Activated CD4-positive, alpha-beta T cell treated with anti-CD3 and anti-CD28 coated beads, Interleukin-2, amount 50 U/mL, for 16 hours (primary cell): ENCODE data around the gene STAU1.
"Not testable (repeated sequence)": the region's sequence is repeated elsewhere in the genome, so short reads cannot be mapped to it uniquely, and the experiment has no call there.

Experiments used
- DNase-seq: peaks from one replicate; pipeline ENCODE4 v3.0.0-alpha.2; 2020

The STAU1 gene

DNA sequence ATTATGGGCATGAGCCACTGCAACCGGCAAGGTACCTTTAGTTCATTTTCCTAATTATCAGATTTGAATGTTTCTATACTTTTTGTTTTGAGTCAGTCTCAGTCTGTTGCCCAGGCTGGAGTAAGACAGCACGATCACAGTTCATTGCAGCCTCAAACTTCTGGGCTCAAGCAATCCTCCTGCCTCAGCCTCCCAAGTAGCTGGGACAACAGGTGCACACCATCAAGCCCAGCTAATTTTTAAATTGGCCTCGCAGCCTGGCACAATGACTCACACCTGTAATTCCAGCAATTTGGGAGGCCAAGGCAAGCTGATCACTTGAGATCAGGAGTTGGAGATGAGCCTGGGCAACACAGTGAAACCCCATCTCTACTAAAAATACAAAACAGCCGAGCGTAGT is 24.4 kb downstream of the STAU1 start:
- no peak for DNase-seq

DNA sequence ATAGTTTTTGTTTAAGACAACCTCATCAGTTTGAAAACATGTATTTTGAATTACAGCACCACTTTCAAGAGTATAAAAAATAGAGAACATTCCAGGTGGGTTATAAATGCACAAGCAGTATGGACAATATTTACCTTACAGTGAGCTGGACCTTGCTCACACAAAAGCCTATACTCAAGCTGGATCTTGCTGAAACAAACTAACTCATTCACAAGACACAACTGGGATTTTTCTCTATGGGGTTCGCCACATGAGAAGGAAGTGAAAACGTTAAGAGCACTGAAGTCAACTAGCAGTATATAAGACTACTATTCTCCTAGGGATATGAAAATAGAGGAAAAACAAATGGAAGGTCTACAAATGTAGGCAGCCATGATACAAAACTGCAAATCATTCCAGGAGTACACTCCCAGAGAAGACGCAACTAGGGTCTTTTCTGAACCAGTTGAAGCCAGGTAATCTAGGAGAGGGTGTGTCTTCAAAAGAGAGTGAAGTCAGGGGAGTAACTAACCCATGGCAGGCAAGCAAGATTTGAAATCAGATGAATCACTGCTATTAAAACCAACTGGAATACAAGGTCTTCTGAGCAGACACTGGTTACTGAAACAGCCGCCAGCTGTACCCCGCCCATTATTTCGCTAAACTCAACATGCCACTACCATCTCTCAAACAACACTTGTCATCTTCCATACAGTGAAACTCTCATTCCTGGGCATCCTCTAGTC is 26.5 kb downstream of the STAU1 start:
- no peak for DNase-seq

DNA sequence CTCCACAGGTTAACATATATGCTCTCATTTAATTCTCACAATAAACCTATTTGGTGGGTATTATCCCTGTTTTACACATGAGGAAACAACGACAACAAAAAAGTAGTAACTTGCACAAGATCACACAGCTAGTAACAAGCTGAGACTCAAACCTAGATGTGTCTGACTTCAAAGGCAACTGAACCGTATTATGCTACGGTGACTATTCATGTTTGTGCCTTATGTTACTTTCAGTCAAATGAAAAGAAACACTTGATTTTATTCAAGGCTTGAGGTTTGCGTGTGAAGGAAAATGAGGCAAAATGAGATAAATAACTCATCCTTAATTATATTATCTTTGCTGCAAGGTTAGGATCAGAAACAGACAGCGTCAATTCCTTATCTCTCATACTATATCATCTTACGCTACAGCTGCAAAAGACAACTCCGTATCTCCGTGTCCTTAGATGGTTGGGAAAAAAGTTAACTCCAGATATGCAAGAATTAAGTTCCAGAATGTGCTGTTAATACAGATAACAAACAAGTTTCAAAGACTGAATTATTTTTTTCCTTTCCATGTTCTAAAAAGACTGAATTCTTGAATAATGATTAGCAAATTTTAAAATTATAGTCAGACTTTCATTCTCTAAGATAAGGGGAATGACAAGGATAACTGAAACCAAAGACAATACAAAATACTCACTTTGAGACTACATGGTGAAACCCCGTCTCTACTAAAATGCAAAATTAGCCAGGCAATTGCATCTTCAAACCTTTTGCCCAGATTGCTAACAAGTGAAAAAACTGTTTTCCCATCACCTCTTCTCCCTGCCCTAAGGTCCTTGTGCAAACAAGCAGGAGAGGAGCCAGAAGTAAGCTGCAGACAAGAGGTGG is 27.8 kb downstream of the STAU1 start:
- peak; percentile 53 for DNase-seq

DNA sequence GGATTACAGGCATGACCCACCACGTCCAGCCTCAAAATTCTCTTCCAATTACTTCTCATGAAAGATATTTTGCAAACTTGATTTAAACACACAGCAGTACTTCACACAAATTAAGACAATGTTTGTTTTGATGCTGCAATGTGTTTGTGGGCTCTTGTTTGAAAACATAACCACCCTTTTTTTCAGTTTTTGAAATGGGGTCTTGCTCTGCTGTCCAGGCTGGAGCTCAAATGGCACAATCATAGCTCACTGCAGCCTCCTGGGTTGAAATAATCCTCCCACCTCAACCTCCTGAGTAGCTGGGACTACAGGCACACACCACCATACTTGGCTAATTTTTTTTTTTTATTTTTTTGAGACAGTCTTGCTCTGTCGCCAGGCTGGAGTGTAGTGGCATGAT is 31.0 kb downstream of the STAU1 start:
- no peak for DNase-seq

DNA sequence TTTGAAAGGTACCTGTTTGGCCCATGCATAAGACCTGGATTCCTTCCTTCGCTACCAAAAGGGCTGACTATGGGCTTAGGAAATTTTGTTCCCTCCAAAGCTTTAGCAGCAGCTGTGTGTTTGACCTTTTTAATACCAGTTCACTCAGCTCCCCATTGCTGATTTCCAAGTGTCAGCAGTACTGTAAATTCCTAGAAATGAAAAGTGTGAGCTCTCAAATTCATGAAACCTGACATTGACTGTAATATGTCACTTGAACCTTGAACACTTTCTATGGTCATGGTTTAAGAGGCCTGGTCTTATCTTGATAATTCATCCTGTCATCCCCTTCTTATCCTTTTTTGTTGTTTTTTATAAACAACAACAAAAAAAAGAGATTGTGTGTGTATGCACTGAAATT is 31.7 kb downstream of the STAU1 start:
- no peak for DNase-seq

DNA sequence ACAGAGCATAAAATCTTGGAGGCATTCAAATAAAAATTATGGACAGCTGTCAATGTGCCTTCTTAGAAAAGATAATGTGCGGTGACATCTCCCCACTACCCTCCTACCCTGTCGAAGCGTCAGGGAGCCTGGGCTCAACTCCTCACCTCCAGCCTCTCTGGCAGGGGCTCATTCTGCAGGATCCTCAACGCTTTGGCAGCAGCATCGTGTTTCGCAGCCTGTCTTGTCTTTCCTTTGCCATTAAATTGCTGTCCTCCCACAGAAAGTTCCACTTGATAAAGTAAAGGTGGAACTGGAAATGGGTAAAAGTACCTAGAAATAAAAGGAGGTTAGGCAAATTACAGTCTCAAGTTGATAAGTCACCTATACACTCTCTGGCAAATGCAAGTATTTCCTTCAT is 36.7 kb downstream of the STAU1 start:
- DNase-seq, result no peak

DNA sequence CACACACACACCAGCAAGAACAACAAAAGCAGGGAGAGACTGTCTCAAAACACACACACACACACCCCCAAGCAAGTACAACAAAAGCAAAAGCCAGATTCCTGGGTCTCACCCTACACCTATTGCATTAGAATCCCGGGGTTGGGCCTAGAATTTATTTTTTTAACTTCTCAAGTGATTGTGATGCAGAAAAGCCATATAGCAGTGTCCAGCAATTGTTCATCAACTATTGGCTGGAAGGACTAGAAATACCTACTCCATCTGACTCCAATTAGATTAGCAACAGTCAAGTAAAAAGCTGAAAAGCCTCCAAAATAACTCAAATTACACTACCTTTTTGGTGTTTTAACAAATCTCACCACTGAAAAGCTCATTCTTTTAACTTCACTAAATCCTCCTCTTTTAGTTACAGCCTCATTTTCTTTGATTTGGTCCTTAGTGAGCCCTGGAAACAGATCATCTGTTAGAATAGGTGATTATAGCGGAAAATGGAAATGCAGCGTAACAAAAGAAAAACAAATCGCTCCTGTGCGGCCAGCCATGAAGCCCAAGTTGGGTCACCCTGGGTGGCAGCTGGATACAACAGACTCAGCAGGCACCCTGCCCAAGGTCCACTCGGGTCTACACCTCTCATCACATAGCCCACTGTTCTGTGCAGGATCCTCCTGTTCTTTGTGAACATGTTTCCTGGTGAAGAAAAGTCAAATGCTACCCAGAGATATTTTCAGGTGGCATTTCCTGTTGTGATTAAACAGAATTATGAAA is 38.7 kb downstream of the STAU1 start:
- no peak for DNase-seq

DNA sequence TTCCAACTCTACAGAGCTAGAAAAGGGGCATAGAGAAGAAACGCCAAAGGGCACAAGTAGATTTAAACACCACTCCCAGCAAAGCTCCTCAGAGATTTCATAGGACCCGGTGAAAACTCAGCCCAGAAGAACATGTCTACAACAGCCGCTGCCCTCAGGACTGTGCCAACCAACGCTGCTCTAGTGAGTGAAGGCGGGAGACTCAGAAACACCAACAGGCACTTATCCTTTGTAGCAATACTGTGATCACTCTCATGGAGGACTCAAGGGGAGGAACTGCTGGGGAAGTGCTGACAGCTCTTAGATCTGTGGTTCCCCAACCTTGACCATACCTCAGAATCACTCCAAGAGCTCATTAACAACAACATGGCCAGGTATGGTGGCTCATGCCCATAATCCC is 39.5 kb downstream of the STAU1 start:
- no peak for DNase-seq

DNA sequence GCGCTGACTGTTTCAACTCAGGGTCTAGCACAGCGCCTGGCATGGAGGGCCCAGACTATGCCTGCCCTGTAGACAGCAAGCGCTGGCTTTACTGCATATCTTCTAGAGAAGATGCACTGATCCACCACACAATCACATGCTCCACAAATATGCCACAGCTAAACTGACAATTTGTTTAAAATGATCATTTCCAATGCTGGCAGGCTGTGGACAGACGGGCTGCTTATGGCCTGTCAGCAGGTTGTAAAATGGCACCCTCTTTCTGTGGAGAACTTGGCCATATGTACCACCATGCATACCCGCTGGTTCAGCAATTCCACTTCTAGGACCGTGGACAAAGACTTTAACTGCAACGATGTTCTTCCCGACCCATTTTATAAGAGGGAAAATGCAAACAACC is 40.8 kb downstream of the STAU1 start:
- DNase-seq, result no peak

GRCh38 chr20:49146442-49147225 is 41.5 kb downstream of the STAU1 start:
- DNase-seq, result no peak

DNA sequence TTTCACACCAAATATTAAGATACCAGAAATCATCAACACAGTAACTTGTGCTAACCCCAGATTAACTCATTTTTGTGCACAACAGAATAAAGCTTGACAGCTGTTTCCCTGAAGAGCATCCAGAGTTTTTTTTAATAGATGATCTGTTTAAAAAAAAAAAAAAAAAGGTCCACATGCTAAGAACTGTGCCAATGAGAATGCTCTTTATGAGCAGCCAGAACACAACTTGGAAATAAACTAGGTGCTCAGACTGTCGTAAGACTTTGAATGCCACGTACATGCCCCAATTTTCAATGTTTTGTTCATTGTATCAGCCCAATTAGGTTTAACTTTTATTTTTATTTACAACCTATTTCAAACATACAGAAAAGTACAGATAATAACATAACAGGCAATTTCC is 47.3 kb downstream of the STAU1 start:
- no peak for DNase-seq

GRCh38 chr20:49140411-49140810 is 47.7 kb downstream of the STAU1 start:
- no peak for DNase-seq

DNA sequence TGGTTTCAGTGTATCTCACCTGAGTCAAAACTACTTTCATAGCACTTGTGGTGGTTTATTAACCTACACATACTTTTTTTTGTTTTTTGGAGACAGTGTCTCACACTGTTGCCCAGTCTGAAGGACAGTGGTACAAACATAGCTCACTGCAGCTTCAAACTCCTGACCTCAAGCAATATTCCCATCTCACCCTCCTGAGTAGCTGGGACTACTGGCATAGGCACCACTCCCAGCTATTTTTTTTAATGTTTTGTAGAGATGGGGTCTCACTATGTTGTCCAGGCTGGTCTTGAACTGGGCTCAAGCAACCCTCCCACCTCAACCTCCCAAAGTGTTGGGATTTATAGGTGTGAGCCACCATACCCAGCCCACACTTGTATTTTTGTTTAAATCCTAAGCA is 49.7 kb downstream of the STAU1 start:
- no peak for DNase-seq

- DNase-seq, result no peak
Measured at GRCh38 chr20:49136817-49137571, 51.1 kb downstream of the STAU1 start.

- DNase-seq, result not testable (repeated sequence)
Measured at GRCh38 chr20:49134797-49135196, 53.3 kb downstream of the STAU1 start.

DNA sequence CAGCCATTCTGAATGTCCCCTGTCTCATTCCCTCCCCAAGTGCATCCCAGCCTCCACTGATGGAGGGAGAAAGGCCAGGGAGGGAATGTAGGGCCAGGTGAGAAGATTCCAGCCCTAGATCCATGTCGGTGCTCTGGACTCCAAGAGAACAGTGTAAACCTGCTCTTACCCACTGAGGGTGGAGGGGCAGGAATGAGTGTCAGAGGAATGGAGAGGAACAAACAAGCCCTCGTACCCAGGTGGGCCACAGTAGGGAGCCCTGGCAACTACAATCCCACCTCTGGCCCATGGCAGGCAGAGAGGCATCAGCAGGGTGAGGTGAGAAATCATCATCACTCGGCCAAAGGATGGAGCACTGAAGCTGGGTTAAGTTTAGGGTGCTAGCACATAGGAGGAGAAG is 54.6 kb downstream of the STAU1 start:
- no peak for DNase-seq

- DNase-seq, result peak; percentile 47
Measured at GRCh38 chr20:49132995-49133478, 55.1 kb downstream of the STAU1 start.

DNA sequence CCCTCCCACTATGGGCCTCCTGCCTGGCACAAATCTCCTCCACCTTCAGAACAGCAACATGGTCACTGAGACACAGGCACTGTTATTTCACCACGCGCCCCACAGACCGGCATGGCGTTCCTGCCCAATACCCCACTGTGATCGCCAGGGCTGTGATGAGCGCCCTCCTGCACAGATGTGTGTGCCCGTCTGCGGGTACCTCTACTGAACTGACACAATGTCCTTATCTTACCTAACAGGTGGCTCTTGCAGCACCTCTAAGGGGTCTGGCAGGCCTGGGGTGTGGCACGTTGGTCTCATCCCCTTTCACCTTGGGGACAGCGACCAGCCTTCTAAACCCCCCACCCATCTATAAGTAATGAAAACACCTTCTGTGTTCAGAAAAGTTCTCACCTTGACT is 64.2 kb downstream of the STAU1 start:
- no peak for DNase-seq

GRCh38 chr20:49122920-49123319 is 65.2 kb downstream of the STAU1 start:
- no peak for DNase-seq

GRCh38 chr20:49119988-49120387 is 68.1 kb downstream of the STAU1 start:
- no peak for DNase-seq

DNA sequence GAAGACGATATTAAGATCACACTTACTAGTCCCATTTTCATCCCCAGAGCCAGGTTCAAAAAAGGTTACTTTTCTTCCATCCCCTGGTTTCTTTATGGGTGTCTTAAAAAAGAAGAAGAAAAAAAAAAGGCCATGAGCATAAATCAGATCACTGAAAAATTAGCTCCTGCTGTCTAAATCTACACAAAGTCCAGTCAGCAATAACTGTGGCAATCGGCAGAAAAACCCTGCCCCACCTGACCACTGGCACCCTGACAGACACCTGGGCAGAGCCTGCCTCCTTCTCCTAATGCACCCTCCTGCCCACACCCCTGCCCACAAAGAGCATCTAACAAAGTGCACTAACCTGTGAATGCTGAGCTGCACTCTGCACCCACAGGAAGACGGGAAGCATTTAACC is 69.8 kb downstream of the STAU1 start:
- no peak for DNase-seq

GRCh38 chr20:49115564-49115963 is 72.6 kb downstream of the STAU1 start:
- DNase-seq, result no peak
